Stimulated activated CD8-positive, alpha-beta memory T cell treated with anti-CD3 and anti-CD28 coated beads, Interleukin-7, amount 100 ng/mL, for 4 hours (primary cell): Measurements from ENCODE around the gene LRRC38.

Source experiments
- DNase-seq, 2 donors: peaks; one replicate each; pipeline ENCODE4 v3.0.0-alpha.2; 2020; ENCODE audit warnings: low read depth in 2 of 2

Gene LRRC38

GRCh38 chr1:13517193-13517812 is 3.5 kb upstream of the LRRC38 start:
- DNase-seq: no peak

DNA sequence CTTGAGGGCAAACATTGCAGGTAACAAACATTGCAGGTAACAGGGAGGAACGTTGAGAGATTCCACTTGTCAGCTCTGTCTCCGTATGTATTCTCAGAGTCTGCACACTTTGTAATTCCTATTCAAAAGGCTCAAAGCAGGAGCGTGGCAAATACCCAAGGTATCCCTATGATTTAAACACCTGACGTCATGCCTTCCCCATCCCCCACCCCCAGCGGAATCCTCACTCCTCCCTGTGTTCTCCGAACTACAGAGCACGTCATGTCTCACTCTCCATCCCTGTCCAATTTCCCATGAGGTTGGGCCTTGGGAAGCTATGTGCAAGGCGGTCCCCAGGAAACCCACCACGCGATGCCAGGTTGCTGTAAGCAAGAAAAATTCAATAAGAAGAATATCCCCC is 2.8 kb upstream of the LRRC38 start:
- DNase-seq: no peak

DNA sequence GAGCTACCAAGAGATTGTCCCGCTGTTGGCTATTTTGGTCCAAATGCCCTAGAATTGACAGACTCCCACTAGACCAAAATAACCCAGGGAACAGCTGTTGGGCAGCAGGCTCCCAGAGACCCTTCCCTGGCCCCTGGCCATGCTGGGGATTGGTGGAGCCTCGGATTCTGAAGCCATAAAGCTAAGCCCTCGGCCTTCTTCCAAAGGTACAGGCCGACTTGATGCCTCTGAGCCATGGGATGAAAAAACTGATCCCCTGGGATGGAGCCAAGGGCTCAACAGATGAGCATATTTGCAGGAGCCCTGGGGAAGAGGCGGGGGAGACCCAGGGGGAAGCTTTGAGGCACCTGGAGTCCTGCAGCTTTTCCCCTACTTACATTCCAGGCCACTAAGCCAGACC is 1.0 kb upstream of the LRRC38 start:
- DNase-seq: no peak

- DNase-seq: no peak
Measured at GRCh38 chr1:13513063-13513894, 524 bp downstream of the LRRC38 start.

DNA sequence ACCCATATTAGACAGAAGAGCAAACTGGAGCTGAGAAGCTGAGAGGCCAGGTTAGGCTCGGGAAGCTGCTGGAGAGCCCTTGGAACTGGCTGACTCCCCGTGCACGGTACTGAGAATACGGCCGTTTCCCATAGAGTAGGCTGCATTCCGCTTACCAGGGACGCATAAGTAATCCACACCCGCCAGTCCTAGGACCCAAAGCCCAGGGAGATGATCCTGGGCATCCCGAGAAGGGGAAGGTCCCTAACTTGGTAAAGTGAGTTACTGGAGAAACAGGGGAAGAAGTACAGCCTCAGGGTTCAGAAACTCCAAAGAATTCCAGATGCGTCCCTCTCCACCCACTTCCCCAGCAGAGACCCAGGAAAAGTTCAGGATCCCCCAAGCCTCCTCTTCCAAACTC is 1.3 kb downstream of the LRRC38 start:
- DNase-seq: no peak

DNA sequence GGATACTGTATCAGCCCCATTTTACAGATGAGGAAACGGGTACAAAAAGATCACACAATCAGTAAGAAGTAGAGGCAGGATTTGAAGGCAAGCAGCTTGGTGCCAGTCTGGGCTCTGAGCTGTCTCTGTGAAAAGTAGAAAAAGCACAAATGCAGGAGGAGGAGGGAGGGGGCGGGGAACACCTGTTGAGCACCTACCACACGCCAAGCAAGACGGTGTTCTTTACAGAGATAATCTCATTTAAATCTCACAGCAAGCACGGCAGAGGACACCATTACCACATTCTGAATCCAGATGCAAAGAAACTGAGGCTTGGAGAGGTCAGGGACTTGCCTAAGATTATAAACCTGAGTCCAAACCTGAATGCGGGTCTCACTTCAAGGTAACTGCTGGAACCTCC is 3.3 kb downstream of the LRRC38 start:
- no peak for DNase-seq

DNA sequence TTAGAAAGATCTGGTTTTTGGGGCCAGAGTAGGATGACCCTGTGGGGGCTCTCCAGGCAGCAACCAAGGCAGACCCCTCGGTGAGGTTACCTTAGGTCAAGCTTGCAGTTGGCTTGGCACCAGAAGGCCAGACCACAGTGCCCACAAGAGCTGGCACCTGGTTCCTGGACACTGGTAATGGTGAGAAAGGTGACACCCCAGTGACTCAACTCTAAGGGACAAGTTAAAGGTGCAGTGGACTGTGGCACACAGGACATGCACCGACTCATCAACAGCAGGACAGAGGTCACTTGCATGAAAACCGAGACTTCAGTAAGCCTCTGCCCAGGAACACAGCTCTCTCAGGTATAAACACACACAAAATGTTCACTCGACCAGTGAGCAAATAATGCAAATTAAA is 6.7 kb downstream of the LRRC38 start:
- DNase-seq: no peak

- DNase-seq: no peak
Measured at GRCh38 chr1:13505020-13505419, 8.8 kb downstream of the LRRC38 start.

GRCh38 chr1:13500806-13501205 is 13.0 kb downstream of the LRRC38 start:
- no peak for DNase-seq

DNA sequence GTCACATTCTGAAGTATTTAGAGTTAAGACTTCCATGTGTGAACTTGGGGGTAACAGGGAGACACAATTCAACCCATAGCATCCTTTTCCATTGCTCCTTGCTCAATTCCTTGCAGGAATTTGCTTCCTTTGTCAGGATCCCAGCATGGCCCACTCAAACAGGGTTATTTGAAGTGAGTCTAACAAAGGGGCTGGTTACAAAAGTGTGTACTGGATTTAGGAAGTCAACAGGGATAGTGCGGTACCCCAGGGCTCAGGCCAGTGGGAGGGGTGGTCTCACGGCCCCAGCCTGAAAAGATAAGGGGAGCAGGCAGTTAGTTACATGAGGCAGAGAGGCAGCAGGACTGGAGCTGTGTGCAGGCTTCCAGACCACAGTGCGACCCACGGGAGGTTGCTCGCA is 14.4 kb downstream of the LRRC38 start:
- DNase-seq: no peak

DNA sequence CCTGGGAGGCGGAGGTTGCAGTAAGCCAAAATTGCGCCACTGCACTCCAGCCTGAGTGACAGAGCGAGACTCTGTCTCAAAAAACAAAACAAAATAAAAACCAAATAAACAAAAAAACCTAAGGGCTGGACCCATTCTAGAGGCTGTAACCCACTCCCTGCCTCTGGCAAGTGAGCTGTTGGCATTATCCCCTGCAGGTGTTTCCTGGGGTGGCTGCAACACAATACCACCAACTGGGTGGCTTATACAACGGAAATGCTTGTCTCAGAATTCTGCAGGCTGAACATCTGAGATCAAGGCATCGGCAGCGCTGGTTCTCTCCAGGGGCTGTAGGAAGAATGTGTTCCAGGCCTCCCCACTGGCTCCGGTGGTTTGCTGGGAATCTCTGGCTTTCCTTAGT is 15.2 kb downstream of the LRRC38 start:
- DNase-seq: no peak

DNA sequence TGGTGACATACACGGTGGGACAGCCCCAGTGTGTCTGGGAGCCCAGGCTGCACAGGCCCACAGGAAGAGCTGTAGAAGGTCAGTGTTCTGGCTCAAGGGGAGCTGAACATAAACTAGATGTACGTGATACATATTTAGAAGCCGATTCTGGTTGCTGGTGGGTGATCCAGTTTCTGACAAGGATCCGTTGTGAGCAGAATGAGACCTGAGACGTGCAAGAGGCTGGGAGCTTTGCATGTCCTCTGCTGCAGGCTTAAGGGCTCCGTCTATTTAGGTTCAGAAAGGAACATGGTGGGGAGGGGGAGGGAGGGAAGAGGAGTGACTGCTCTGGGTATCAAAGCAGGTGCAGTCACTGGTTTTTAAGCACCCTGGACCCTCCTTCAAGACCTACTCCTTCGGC is 18.6 kb downstream of the LRRC38 start:
- no peak for DNase-seq

GRCh38 chr1:13494712-13495111 is 19.1 kb downstream of the LRRC38 start:
- DNase-seq: no peak

DNA sequence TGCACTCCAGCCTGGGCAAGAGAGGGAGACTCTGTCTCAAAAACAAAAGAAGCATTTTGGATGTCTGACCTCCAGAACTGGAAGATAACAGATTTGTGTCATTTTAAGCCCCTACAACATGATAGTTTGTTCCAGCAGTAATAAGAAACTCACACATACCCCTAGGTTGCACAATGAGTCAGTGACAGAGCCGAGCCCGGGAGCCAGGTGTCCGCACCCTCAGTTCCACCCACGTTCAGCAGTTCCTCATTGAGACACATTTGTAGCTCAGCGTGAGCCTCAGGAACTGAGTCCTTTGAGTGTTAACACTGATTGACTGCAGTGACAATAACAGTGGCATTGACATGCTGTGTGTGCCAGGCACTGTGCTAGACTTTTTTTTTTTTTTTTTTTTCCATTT is 19.8 kb downstream of the LRRC38 start:
- DNase-seq: no peak

DNA sequence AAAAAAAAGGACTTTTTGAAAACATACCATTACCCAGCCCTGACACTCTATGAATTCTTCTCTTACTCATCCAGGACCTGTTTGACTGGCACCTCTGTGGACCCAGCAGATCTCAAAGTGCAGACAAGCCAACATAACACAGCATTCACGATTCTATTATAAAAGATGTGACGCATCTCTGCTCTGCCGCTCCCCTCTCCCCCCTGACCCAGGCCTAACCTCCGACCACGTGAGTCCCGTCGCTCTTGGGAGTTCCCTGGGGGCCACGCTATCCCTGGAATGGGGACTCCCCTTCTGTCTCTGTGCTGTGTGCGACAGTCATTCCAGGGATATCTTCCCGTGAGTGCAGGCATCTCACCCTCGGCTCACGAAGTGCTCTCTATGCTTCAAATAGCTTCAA is 21.1 kb downstream of the LRRC38 start:
- no peak for DNase-seq

DNA sequence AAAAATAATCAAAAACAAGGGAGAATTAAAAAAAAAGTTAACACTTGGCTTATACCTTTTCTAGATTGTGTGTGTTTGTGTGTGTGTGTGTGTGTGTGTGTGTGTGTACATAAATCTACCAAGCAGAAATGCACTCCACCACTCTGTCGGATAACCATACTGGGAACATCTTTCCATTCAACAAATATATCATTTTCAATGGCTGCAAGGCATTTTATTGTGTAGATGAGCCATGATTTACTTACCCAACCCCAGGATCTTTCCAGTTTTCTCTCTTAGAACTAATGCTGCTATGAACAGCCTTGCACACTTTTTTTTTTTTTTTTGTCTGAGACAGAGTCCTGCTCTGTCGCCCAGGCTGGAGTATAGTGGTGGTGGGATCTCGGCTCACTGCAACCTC is 25.8 kb downstream of the LRRC38 start:
- DNase-seq: no peak

DNA sequence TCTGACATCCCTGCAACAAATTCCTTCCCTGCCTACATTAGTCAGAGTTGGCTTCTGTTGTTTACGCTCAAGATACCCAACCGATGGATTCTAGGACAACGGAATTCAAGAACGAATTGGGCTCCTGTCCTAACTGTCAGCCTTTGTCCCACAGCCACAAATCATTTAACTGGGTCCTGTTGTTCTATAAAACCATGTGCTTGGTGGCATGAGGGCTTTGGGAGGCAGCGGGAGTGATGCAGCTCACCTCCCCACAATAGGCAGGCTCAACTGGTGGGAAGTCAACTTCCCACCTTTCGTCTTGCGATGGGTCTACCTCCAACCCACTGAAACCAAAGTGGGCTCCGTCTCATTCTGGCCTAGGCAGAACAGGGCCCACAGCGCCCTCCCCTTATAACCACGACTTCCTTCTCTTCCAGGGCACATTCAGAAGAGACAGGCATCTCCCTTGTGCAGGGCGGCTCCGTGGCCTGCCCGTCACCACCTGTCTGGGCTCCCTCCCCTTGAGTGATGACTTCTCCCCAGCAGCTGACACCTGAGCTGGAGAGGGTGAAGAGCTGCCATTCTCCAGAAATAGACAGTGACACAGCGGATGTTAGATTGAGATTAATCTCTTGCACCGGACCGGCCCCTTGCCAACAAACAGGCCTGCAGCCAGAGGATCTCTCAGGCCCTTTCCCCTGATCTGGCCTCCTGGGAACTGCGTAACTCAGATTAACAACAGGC is 26.5 kb downstream of the LRRC38 start:
- DNase-seq: no peak

- no peak for DNase-seq
Measured at GRCh38 chr1:13483946-13484345, 29.9 kb downstream of the LRRC38 start.

GRCh38 chr1:13482600-13482999 is 31.2 kb downstream of the LRRC38 start:
- no peak for DNase-seq

GRCh38 chr1:13479171-13479856 is 34.5 kb downstream of the LRRC38 start:
- DNase-seq: no peak

DNA sequence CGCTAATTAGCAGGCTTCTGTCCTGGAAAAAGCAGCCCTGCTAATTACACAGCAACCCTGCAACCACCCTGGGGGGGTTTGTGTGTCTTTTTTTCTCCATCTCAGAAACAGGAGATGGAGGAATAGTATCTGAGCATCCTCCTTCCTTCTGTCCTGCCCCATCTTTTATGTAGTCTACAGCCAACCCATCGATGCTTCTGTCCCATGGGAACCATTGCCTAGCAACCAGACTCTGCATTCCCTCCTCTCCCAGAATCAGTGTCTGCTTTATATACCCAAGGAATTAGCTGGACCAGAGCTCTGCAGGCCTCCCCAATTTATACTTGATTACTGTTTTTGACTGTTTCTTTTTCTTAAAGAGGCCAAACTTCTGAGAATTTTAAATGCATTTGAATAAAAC is 35.1 kb downstream of the LRRC38 start:
- no peak for DNase-seq

GRCh38 chr1:13469343-13469742 is 44.5 kb downstream of the LRRC38 start:
- no peak for DNase-seq
